Nucleus accumbens (tissue), 56 donors: Measurements from ENCODE around the gene SCARB1.
A peak's percentile ranks its signal among the peaks of the same experiment; 100 is the strongest.

ENCODE experiments used
- DNase-seq, 56 donors: peaks; one replicate each; lab custom pipeline; 2025; lab: John Stamatoyannopoulos, UW

SCARB1 gene

DNA sequence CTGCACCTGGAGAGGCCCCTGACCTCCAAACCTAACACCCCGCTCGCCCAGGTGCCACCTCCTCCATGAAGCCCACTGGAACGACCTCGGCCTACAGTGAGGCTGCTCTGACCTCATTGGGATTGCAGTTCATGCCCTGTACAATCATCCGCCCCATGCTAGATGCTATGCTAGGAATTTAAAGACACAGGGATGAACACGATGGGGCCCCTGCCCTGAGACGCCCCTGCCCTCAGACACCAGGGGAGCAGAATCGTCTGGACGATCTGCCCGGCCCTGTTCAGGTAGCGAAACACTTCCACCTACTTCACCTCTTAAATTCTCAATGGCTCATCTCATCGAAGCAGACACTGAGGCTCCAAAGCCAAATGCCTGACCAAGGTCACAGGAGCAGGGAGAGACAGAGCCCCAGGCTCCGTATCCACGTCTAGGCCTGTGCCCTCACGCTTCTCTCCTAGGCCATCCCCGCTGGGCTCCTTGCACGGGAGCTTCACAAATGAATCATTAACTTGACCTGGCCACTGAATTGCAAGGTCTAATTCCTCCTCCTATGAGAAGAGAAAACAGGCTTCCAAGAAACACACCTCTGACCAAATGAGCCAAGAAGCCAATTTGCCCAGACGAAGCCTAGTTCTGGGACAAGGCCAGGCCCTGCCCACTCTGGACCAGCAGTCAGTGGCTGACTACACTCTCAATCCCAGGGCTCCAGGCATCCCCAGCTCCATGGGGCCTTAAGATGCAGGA is 35.2 kb downstream of the SCARB1 start:
- peak in 2 of 56 donors; percentile 41 to 48 for DNase-seq

DNA sequence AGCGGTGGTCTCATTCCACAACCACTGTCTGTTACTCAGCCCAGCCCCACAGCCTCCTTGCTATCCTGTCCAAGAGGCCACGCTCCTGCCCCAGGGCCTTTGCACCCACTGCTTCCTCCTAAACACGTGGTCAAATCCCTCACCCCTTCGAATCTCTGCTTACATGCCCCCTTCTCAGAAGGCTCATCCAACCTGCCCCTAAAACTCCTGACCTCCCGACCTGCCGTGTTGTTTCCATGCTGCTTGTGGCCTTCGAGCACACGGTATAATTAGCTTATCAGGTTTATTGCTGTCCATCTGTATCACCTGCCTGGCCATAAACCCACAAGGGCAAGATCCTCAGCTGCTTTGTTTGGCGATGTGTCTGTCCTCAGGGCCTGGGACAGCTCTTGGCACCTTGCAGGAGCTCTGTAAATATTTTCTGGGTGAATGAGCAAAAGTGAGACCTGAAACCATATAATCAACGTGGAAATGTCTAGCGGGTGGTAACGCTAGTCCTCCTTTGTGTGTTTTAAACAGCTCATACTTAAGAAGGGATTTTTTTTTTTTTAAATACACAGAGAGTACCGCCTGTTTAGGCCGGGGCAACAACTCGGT is 36.0 kb downstream of the SCARB1 start:
- no peak for DNase-seq

DNA sequence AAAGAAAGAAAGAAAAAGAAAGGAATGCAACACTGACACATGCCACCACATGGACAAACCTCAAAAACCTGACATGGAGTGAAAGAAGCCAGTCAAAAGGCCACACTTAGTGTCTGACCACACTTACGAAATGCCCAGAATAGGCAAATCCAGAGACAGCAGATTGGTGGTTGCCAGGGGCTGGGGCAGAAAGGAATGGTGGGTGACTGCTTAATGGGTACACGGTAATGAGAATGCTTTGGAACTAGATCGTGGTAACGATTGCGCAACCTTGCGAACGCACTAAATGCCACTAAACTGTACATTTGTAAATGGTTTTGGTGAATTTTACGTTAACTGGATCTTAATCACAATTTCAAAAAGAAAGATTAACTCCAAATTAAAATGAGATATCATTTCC is 39.5 kb downstream of the SCARB1 start:
- no peak for DNase-seq

DNA sequence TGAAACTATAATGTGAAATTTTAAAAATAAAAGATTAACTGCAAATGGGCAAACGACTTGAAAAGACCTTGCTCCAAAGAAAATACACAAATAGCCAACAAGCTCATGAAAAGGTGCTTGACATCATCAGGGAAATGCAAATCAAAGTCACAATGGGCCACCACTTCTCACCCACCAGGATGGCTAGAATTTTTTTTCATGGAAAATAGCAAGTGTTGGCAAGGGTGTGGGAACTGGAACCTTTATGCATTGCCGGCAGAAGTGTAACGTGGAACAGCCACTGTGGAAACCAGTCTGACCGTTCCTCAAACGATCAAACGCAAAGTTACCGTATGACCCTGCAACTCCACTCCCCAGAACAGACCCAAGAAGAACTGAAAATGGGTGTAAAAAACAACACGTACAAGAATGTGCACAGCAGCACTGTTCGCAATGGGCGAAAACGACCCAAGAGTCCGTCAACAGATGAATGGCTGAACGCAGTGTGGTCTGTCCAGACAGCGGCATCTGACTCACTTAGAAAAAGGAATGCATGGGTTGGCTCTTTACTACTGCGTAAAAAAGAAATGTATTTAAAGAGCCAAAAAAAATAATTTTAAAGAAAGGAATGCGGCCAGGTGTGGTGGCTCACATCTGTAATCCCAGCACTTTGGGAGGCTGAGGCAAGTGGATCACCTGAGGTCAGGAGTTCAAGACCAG is 40.2 kb downstream of the SCARB1 start:
- DNase-seq = no peak

DNA sequence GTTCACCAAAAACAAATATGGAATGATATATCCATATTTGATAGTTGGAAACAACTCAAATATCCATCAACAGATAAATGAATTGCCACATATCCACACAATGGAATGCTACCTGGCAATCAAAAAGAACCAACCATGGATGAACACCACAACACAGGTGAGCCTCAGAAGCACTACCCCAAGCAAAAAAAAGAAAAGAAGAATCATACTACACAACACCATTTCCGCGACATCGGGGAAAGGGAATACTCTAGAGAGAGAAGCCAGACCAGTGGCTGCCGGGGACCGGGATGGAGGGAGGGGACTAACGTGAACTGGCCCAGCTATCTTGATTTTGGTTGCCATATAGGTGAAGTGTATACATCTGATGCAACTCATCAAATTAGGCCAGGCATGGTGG is 41.4 kb downstream of the SCARB1 start:
- no peak for DNase-seq

DNA sequence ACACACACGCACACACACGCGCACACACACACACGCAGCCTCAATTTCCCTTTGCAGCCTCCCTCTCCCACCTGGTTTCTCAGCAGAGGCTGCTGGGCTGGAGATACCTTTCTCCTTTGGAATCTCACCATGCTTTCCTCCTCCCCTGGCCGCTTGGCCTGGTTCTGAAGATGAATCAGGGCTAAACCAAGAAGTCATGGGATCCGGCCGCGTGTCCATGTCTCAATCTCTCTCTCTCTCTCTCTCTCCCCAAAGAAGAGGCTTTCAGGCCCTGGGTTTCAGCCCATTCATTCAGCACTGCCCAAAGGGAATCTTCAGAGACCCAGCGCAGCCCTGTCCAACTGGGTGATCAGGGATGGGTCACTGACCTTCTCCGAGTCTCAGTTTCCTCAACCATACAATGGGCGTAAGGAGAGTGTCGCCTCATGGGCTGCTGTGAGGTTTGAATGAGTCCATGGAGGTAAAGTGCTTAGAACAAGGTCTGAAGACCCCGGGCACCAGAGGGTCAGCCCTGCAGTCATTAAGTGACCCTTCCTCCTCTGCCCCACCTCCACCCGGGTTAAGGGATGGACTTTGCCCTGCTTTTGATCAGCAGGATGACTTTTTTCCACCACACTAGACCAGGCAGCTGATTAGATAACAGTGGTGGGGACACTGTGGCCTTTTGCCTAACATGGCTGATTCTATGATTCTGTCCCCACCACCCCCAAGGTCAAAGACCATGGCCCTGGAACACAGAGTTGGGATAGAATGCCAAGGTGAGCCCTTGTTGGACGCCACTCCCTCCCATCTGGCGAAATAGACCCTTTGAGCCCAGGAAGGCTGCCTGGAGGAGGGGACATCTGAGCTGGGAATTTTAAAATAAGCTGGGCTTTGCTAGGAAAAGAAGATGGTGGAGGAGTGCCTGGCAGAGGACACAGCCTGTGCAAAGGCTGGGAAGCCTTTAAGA is 42.1 kb downstream of the SCARB1 start:
- DNase-seq = no peak

DNA sequence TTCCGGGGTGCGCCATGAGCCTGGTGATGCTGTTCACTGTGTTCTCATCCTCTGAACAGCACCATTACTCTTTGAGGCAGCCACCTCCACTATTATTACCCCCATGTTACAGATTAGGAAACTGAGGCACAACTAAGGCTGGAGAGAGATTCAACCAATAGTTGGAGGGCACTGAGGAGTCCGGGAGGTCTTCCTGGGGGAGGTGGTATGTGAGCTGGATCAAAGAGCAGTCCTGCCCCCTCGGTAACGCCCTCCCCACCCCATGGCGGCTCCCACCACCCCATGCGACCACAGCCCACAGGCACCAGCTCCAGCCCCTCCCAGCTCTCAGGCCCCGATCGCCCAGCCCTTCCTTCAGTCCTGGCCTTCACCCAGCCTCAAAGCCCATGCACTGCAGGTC is 43.5 kb downstream of the SCARB1 start:
- DNase-seq = no peak

DNA sequence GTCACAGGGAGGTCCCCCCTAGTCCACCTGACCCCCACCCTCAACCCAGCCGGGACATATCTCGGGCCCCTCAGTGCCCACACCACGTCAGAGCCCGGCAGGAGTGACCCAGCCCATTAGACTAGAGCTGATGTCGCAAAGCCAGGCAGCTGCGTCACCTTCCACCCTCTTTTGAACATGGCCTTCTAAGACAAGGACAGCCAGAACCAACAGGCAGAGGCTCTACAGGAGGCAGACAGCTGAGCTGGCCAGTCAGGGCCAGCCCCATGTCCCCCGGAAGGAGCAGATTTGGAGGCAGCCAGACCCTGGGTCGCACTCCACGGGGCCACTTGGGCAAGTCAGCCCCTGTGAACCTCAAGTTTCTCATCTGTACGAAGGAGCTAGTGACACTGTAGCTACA is 44.1 kb downstream of the SCARB1 start:
- DNase-seq = no peak

DNA sequence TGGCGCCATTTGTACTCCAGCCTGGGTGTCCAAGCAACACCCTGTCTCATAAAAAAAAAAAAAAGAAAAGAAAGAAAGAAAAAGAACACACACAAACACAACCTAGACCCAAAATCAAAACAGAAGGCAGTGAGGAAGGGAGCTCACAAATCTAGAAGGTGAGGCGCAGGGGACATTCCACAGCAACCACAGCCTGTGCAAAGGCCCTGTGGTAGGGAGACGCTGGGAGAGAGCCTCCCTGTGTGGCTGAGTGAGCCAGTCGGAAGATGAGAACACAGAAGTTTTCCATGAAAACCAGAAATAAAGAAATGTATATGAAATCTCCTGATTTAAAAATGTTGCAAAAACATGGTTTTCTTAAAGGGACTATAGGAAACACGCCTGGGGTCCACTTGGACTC is 44.6 kb downstream of the SCARB1 start:
- DNase-seq = no peak

DNA sequence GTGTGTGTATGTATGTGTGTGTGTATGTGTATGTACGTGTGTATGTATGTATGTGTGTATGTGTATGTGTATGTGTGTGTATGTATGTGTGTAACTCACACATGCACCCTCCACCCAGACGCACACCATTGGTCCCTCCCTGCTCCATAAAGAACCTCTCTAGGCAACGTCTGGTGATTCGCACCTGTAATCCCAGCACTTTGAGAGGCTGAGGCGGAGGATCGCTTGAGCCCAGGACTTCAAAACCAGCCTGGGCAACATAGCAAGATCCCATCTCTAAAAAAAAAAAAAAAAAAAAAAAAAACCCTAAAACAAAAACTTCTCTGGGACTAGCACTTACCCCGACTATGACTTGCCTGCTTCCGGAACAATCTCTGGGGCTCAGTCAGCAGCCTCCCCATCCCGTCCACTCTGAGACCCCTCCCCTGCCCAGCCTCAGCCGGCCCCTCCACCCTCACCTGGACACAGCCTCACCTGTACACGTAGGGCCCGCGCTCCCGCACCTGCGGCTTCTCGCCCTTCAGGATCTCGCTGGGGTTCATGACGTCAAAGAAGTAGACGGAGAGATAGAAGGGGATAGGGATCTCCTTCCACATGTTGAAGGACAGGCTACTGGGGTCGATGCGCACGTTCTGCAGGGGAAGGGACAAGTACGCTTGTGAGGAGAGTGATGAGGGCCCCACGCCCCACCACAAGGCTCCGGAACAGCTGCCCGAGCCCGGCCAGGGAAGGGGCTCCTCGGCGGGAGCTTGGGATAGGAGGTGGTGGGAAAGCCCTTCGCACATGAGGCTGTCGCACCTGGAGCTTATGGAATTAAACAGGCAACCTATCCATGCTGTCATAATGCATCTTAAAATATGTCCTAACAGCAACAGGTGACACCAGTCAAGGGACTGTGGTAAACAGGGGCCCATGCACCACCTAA is 46.3 kb downstream of the SCARB1 start:
- DNase-seq = no peak

DNA sequence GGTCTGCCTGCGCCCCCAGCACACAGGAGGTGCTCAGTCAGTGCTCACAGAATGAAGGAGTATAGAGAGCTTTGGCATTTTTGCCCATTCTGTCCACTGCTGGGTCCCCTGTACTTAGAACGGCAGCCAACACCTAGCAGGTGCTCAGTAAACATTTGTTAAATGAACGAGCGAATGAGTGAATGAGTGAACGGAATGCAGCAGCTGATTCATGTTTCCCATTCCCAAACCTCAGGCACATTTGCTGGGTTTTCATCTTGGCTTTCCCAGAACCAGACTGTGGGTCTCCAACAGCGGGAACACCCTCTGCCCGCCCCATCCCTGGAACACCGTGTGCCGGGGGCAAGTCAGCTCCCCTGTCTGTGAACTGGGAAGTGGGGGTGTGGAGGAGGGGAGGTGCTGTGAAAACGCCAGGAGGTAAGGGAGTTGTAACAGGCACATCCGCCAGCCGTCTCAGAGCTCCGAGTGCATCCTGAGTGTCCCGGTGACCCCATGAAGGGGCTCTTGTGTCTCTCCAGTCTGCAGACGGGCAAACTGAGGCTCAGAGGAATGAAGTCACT is 47.3 kb downstream of the SCARB1 start:
- peak in 6 of 56 donors; percentile 13 to 37 (median 32) for DNase-seq

DNA sequence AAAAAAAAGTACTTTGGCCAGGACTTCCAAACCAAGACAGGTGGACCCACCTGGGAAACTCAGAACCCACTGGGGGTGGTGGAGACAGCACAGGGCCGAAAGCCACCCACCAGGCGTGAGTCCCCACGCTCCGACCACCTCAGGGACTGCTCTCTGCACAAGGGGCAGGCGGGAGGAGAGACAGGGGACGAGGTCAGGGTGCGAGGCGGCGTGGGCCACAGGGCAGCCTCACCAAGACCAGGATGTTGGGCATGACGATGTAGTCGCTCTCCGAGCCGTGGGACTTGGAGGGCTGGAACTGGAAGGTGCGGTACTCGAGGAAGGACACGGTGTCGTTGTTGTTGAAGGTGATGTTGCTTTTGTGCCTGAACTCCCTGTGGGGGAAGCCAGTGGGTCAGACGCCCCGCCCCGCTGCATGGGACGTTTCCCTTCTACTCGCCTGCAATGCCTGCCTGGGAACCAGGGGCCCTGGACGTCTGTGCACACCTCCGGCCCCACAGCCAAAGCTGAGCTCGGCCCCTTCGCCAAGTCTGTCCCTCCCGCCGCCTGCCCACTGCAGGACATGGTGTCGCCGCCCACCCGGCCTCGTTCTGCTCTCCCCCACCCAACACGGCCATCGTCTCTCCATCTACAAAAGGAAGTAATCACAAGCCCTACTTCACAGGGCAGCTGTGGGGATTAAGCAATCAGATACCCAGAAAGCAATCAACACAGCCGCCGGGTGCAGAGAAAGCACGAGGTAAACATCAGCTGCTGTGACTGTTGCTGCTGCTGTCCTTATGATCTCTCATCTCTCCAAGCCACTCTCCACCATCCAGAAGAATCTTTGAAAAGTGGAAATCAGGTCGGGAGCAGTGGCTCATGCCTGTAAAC is 48.7 kb downstream of the SCARB1 start:
- DNase-seq = peak in 5 of 56 donors; percentile 6 to 29 (median 15)

DNA sequence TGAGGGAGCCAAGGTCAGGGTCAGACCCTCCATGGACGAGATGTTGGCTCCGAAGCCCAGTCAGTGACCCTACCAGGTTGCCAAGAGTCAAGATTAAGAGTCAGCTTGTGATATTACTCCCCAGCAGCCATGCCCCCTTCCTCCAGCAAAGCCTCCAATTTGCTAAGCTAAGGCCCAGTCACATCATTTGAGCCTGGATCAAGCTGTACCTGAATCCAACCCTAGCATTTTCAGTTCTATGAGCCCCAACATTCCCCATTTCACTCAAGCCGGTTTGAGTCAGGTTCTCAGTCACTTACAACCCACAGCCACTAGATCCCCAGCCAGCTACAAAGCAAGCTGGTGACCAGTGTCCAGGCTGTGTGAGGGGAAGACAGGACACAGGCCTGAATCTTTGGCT is 49.9 kb downstream of the SCARB1 start:
- DNase-seq = no peak

DNA sequence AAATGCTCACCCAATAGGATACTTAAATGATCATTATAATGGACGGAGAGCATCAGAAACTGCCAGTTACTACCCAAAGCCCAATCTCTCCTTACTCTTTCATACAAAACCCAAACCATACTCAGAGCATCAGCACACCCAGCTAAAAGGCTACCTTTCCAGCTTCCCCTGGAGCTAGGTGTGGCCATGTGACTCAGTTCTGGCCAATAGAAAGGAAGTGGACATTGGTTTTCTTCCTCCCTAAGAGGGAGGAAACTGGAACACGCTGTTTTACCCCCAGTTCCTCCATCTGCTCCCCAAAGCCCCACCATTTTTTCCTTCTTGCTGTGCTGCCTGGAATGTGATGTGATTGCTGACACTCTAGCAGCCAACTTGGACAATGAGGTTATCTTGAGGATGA is 50.7 kb downstream of the SCARB1 start:
- DNase-seq = no peak

DNA sequence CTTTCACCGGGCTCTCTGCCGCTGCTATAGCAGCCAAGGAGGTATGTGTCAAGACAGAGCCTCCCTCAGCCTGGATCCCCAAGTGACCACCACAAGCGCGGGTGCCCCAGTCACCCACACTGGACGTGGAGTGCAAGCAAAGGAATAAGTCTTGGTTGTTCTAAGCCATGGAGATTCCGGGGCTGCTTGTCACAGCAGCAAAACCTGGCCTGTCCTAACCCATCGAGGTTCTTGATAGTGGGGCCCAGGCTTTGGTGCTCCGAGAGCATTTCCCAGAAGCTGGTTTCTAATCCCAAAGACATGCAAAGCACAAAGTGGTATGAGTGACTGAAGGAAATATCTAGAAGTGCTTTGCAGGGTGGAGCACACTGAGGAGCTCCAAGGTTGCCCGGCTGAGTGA is 51.3 kb downstream of the SCARB1 start:
- no peak for DNase-seq

DNA sequence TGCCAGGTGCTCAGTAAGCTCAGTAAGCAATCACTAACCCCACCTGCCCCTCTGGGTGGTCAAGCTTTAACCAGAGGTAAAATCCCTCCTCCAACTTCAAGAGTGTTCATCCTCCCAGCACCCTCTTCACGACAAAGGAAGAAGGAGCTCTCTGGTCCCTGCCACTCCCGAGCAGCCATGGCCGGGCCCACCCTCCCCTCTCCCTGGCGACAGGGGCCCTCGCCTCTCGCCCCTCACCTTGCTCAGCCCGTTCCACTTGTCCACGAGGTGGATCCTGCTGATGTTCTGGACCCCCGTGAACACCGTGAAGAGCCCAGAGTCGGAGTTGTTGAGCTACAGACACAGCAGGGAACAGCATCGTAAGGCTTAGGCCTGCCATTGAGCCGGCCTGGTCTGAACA is 52.0 kb downstream of the SCARB1 start:
- DNase-seq = no peak

DNA sequence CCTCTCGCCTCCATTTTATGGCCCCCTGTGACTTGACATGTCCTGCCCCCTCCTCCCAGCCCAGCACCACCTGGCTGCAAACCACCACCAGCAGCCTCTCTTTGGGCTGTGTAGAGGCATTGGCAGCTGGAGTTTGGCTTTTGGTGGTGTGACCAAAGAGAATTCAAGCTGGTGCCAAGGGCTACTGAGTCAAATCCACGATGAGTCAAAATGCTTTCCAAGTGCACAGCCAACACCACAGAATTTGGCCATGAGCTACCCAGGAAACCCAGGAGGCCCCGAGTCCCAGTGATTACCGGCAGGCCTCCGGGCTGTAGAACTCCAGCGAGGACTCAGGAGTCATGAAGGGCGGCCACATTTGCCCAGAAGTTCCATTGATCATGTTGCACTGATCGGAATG is 53.8 kb downstream of the SCARB1 start:
- no peak for DNase-seq

DNA sequence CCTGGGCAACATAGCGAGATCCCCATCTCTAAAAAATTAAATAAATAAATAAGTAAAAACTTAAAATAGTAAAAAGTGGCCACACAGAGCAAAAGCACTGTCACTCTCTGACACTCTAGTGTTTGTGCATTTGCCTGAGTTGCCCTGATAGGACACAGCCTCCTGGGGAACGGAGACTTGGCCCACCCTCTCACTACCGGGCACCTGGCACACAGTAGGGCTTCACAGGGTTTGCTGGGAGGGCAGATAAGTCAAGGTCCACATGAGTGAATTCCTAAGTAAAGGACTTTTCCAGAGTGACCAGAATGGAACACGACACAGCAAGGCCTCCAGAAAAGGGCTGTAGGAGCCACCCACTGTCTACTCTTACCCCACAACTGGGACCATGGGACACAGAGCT is 54.3 kb downstream of the SCARB1 start:
- DNase-seq = no peak
